Fibroblast of skin of right quadriceps (primary cell): ENCODE data around the gene TEPSIN.

Experiments used
- DNase-seq: peaks from one replicate; pipeline ENCODE4 v3.0.0-alpha.2; 2013

The TEPSIN gene

DNA sequence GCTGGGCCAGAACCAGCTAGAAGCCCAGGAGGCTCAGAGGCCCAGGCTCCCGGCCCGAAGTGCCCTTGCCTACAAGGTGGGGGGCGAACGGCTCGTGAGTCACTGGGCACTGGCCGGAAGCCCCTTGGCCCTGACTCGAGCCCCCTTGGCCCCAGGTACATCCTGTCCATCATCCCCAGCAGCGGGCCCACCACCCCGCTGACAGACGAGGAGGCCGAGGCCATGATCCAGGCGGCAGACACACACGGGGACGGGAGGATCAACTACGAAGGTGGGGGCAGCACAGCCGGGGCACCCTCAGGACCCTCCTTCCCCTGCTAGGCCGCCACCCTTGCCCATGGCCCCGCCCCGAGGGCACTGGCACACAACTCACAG lies 57.1 kb downstream of the TEPSIN start:
- no peak for DNase-seq

DNA sequence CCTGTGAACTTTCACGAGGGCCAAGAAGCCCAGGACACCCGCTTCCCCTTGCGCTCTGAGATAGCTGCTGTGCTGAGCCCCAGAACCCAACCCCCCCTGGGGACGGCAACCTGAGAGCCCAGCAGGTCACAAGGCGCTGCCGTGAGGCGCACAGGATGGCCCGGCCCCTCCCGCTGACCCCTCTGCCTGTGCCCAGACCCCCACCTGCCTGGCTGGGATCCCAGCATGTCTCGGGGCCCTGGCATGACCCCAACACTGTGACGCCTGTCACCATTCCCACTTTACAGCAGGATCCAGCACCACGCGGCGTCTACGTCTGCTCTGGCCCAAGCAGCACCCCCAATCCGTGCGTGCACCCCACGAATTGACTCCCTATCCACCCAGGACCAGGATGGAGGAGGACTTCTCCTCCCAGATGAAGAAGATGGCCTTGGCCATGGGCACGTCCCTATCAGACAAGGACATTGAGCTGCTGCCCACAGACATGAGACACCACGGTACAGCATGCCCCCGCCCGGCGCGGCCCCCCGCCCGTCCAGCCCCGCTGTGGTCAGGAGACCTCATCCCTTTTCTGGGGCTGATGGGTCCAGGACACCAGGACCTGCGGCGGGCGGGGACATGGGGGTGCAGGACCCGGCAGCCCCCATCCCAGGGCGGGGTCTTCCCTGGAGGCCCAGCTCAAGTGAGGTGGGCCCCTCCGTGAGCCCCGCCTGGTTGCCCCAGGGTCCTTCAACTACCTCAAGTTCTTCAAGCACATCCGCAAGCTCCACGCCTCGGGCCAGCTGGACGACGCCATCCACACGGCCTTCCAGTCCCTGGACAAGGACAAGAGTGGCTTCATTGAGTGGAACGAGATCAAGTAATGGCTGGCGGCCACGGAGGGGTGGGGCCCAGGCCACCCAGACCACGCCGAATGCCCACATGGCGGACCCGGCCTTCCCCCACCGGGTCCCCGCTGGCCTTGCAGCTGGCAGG lies 57.7 kb downstream of the TEPSIN start:
- DNase-seq, result no peak

DNA sequence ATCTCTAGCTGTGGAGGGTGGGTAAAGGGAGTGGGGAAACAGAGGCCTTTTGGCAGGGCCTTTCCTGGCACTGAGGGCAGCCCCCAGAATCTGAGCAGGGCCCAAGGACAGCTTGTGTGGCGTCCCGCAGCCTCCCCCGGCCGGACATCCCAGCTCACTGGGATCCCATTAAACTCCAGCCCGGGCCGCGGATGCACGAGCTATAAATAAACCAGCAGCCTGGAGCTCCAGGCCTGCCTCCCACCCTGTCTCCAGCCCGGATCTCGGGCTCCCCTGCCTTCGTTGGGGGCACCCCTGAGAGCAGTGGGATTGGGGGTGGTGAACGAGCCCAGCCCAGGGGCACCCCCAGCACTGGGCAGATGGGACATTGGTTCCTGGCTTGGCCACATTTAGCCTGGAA lies 59.0 kb downstream of the TEPSIN start:
- no peak for DNase-seq

DNA sequence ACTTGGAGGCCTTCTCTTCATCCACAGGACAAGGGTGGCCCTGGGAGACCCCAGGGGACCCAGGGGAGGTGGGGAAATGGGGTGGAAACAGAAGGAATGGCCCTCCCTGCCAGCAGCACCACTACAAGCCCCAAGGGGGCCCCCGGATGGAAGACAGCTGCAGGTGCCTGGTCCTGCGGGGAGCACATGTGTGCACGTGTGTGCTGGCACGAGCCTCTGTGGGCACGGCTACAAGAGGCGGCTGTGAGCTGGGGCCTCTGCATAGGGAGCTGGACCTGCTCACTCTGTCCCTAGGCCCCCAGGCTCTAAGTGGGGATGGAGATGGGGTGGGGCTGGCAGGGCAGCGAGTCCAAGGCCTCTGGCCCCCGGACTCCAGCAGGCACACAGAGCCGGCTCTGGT lies 59.6 kb downstream of the TEPSIN start:
- no peak for DNase-seq
